ENCODE measurements around the gene GNAT1. TPM values are rescaled to one million over a fixed set of nuclear protein-coding genes. Genes with fewer than 3 reads are reported as not detected.

GNAT1 gene
- total and polyA plus RNA-seq, 2 of the 13 experiments (the other 11 are each of a cell fraction or from before 2014, with no cell fraction given) = 0.15 TPM; not detected in 1

DNA sequence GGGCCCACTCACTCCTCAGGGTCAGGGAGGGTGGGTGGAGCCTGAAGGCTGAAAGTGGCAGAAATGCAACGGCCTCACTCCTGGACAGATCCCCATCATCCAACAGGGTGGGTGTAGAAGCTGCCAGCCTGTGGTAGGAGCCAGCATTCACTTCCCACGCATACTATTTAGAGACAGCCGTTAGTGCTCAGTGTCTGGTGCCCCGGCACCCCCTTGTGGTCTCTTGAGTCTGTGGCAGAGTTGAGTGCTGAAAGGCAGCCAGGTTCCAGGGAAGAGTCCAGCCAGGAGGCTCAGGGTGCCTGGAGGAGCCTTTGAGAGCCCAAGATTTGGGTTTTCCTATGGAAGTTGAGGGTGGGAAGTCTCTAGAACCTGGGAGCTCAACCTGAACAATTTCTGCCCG, 2.1 kb upstream of the GNAT1 start (continued):
- peak; percentile 58; the same call in 1 of the 2 replicates for TF ChIP-seq ZNF263 (CRISPR knock-in tag; IDR thresholded peaks at IDR 0.05)
- 0 out of 2 replicates have a peak, but pooled peaks have one; percentile 27 for TF ChIP-seq ZNF331 (CRISPR knock-in tag; IDR thresholded peaks at IDR 0.05)
- TF ChIP-seq XBP1 (CRISPR knock-in tag; IDR thresholded peaks at IDR 0.05) = no peak
- no peak for TF ChIP-seq ZNF781 (CRISPR knock-in tag; IDR thresholded peaks at IDR 0.05; ENCODE audit: borderline replicate concordance, not compliant biosample characterization)
- TF ChIP-seq MBNL3 (CRISPR knock-in tag; conservative IDR thresholded peaks at IDR 0.05) = no peak
- no peak for TF ChIP-seq GPN1 (CRISPR knock-in tag; IDR thresholded peaks at IDR 0.05; ENCODE audit: borderline replicate concordance)
- TF ChIP-seq, protein P1, sequence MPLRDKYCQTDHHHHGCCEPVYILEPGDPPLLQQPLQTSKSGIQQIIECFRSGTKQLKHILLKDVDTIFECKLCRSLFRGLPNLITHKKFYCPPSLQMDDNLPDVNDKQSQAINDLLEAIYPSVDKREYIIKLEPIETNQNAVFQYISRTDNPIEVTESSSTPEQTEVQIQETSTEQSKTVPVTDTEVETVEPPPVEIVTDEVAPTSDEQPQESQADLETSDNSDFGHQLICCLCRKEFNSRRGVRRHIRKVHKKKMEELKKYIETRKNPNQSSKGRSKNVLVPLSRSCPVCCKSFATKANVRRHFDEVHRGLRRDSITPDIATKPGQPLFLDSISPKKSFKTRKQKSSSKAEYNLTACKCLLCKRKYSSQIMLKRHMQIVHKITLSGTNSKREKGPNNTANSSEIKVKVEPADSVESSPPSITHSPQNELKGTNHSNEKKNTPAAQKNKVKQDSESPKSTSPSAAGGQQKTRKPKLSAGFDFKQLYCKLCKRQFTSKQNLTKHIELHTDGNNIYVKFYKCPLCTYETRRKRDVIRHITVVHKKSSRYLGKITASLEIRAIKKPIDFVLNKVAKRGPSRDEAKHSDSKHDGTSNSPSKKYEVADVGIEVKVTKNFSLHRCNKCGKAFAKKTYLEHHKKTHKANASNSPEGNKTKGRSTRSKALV (CRISPR knock-in tag; IDR thresholded peaks at IDR 0.05) = peak; percentile 56; the same call in 1 of the 2 replicates
- TF ChIP-seq ERF (CRISPR knock-in tag; IDR thresholded peaks at IDR 0.05) = peak; percentile 70; the same call in 1 of the 2 replicates
- TF ChIP-seq, protein P2, sequence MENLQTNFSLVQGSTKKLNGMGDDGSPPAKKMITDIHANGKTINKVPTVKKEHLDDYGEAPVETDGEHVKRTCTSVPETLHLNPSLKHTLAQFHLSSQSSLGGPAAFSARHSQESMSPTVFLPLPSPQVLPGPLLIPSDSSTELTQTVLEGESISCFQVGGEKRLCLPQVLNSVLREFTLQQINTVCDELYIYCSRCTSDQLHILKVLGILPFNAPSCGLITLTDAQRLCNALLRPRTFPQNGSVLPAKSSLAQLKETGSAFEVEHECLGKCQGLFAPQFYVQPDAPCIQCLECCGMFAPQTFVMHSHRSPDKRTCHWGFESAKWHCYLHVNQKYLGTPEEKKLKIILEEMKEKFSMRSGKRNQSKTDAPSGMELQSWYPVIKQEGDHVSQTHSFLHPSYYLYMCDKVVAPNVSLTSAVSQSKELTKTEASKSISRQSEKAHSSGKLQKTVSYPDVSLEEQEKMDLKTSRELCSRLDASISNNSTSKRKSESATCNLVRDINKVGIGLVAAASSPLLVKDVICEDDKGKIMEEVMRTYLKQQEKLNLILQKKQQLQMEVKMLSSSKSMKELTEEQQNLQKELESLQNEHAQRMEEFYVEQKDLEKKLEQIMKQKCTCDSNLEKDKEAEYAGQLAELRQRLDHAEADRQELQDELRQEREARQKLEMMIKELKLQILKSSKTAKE (CRISPR knock-in tag; IDR thresholded peaks at IDR 0.05; ENCODE audit: borderline replicate concordance) = no peak
- TF ChIP-seq, protein P3, sequence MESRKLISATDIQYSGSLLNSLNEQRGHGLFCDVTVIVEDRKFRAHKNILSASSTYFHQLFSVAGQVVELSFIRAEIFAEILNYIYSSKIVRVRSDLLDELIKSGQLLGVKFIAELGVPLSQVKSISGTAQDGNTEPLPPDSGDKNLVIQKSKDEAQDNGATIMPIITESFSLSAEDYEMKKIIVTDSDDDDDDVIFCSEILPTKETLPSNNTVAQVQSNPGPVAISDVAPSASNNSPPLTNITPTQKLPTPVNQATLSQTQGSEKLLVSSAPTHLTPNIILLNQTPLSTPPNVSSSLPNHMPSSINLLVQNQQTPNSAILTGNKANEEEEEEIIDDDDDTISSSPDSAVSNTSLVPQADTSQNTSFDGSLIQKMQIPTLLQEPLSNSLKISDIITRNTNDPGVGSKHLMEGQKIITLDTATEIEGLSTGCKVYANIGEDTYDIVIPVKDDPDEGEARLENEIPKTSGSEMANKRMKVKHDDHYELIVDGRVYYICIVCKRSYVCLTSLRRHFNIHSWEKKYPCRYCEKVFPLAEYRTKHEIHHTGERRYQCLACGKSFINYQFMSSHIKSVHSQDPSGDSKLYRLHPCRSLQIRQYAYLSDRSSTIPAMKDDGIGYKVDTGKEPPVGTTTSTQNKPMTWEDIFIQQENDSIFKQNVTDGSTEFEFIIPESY (CRISPR knock-in tag; IDR thresholded peaks at IDR 0.05) = no peak
- TF ChIP-seq TEAD2 (CRISPR knock-in tag; IDR thresholded peaks at IDR 0.05) = no peak
- TF ChIP-seq ZNF343 (CRISPR knock-in tag; IDR thresholded peaks at IDR 0.05) = no peak
- TF ChIP-seq ZFX (CRISPR knock-in tag; IDR thresholded peaks at IDR 0.05; ENCODE audit: low read depth) = peak; percentile 45; the same call in 1 of the 2 replicates
- TF ChIP-seq SOX6 (IDR thresholded peaks at IDR 0.05) = no peak
- TF ChIP-seq SOX6 (CRISPR knock-in tag; IDR thresholded peaks at IDR 0.05) = peak; percentile 24; the same call in 1 of the 2 replicates
- no peak for TF ChIP-seq CAMTA2 (CRISPR knock-in tag; IDR thresholded peaks at IDR 0.05; ENCODE audit: borderline replicate concordance)
- peak; percentile 29; the same call in 1 of the 2 replicates for TF ChIP-seq MIER3 (CRISPR knock-in tag; IDR thresholded peaks at IDR 0.05; ENCODE audit: borderline replicate concordance)
- peak; percentile 54; the same call in 1 of the 2 replicates for TF ChIP-seq HDAC2 (CRISPR knock-in tag; IDR thresholded peaks at IDR 0.05)
- TF ChIP-seq ZBTB8A (CRISPR knock-in tag; IDR thresholded peaks at IDR 0.05; ENCODE audit: borderline replicate concordance, low read depth) = no peak
- TF ChIP-seq, protein P4, sequence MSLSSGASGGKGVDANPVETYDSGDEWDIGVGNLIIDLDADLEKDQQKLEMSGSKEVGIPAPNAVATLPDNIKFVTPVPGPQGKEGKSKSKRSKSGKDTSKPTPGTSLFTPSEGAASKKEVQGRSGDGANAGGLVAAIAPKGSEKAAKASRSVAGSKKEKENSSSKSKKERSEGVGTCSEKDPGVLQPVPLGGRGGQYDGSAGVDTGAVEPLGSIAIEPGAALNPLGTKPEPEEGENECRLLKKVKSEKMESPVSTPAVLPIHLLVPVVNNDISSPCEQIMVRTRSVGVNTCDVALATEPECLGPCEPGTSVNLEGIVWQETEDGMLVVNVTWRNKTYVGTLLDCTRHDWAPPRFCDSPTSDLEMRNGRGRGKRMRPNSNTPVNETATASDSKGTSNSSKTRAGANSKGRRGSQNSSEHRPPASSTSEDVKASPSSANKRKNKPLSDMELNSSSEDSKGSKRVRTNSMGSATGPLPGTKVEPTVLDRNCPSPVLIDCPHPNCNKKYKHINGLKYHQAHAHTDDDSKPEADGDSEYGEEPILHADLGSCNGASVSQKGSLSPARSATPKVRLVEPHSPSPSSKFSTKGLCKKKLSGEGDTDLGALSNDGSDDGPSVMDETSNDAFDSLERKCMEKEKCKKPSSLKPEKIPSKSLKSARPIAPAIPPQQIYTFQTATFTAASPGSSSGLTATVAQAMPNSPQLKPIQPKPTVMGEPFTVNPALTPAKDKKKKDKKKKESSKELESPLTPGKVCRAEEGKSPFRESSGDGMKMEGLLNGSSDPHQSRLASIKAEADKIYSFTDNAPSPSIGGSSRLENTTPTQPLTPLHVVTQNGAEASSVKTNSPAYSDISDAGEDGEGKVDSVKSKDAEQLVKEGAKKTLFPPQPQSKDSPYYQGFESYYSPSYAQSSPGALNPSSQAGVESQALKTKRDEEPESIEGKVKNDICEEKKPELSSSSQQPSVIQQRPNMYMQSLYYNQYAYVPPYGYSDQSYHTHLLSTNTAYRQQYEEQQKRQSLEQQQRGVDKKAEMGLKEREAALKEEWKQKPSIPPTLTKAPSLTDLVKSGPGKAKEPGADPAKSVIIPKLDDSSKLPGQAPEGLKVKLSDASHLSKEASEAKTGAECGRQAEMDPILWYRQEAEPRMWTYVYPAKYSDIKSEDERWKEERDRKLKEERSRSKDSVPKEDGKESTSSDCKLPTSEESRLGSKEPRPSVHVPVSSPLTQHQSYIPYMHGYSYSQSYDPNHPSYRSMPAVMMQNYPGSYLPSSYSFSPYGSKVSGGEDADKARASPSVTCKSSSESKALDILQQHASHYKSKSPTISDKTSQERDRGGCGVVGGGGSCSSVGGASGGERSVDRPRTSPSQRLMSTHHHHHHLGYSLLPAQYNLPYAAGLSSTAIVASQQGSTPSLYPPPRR (CRISPR knock-in tag; IDR thresholded peaks at IDR 0.05; ENCODE audit: borderline replicate concordance) = no peak

Measured in HepG2 (cell line).